Osteoblast (primary cell): ENCODE data around the gene KCNH5. TPM values are rescaled to one million over a fixed set of nuclear protein-coding genes. Genes with fewer than 3 reads are reported as not detected.

Source experiments
- DNase-seq: peaks from one replicate; pipeline ENCODE4 v3.0.0; 2011; ENCODE audit warnings: low spot score, mixed read lengths; ENCODE audit not compliant: insufficient read length; ENCODE audit errors: missing footprints
- H2AFZ ChIP-seq: 2 replicates; pipeline ENCODE4 v1.6.0; 2011; ENCODE audit warnings: mild to moderate bottlenecking, low read length
- H3K27ac ChIP-seq: 2 replicates; pipeline ENCODE4 v1.5.1; 2011; ENCODE audit warnings: mild to moderate bottlenecking, low read depth, low read length, moderate library complexity
- H3K27me3 ChIP-seq: 2 replicates; pipeline ENCODE4 v1.6.0; 2012; ENCODE audit warnings: mild to moderate bottlenecking, control low read depth, inconsistent platforms, low read length, moderate library complexity; ENCODE audit not compliant: insufficient read depth
- H3K36me3 ChIP-seq: 2 replicates; pipeline ENCODE4 v1.5.1; 2011; ENCODE audit warnings: mild to moderate bottlenecking, low read length, control low read depth, moderate library complexity; ENCODE audit not compliant: insufficient read depth
- H3K4me1 ChIP-seq: 2 replicates; pipeline ENCODE4 v1.5.1; 2011; ENCODE audit warnings: mild to moderate bottlenecking, low read length, control low read depth, moderate library complexity; ENCODE audit not compliant: insufficient read depth
- H3K4me2 ChIP-seq: 2 replicates; pipeline ENCODE4 v1.6.0; 2011; ENCODE audit warnings: mild to moderate bottlenecking, low read length; ENCODE audit not compliant: insufficient read depth
- H3K4me3 ChIP-seq: fragments of 200-600 bp; sonication (generic); 3 replicates; pipeline ENCODE4 v1.5.1; 2012; ENCODE audit warnings: mild to moderate bottlenecking, low read length, inconsistent platforms; ENCODE audit not compliant: insufficient read depth
- H3K79me2 ChIP-seq: 2 replicates; pipeline ENCODE4 v1.6.0; 2012; ENCODE audit warnings: mild to moderate bottlenecking, low read length, control low read depth, inconsistent platforms; ENCODE audit not compliant: insufficient read depth
- H3K9me3 ChIP-seq: 2 replicates; pipeline ENCODE4 v1.5.1; 2011; ENCODE audit warnings: low read depth, low read length, control low read depth
- H4K20me1 ChIP-seq: 2 replicates; pipeline ENCODE4 v1.6.0; 2012; ENCODE audit warnings: mild to moderate bottlenecking, low read length, control low read depth; ENCODE audit not compliant: insufficient read depth
- total RNA-seq: library from RNA; depleted of rRNA; stranded (reverse); fragments of >200 nt; gene quantifications from 2 replicates; pipeline ENCODE4 v1.2.3, GENCODE V29; 2012
- TF ChIP-seq, protein P1 (sequence below): IDR thresholded peaks from 2 replicates; pipeline ENCODE4 v1.5.1; 2011; ENCODE audit warnings: mild to moderate bottlenecking, low read depth, low read length, moderate library complexity; ENCODE audit errors: extremely low read depth

Gene KCNH5
- total RNA-seq, 1 donor, result not detected

DNA sequence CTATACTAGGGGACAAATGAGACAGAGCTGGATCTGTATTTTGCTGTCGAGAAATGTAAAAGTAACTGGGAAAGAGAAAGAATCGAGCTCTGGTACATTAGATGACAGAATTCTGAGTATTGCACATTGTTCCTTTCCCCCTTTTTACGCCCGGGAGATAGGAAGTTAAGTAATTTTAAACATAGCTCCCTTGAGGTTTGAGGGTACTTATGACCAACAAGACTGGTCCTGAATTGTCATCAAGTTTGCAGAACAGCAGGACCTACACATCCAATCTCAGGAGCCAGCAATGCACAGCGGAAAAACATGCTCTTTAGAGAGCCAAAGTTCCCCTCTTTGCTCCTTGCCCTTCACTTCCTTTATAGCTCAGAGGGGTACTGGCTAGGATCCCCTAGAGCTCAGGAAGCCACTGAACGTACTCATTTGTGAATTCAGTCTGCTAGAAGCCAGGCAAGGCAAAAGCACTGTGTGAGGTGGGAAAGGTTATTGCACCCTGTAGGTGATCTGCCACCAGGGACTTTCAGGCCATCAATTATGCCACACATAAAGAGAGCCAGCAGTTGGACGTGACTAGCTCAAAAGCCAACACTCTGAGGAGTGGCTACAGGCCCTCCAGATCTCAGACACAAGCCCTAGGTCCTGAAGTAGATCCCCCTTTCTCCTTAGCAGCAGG, 333.8 kb downstream of the KCNH5 start:
- H4K20me1 ChIP-seq, result no peaks in the 10 kb centered on the region
- no peaks in the 10 kb centered on the region for H3K9me3 ChIP-seq
- H3K79me2 ChIP-seq, result no peaks in the 10 kb centered on the region
- H3K4me1 ChIP-seq, result no peaks in the 10 kb centered on the region
- no peaks in the 10 kb centered on the region for H3K36me3 ChIP-seq
- H3K27ac ChIP-seq, result no peak overlapping the region
- DNase-seq, result no peak
- H3K4me3 ChIP-seq, result no peak overlapping the region
- no peak overlapping the region for H2AFZ ChIP-seq
- H3K27me3 ChIP-seq, result no peaks in the 10 kb centered on the region
- TF ChIP-seq, protein P1, sequence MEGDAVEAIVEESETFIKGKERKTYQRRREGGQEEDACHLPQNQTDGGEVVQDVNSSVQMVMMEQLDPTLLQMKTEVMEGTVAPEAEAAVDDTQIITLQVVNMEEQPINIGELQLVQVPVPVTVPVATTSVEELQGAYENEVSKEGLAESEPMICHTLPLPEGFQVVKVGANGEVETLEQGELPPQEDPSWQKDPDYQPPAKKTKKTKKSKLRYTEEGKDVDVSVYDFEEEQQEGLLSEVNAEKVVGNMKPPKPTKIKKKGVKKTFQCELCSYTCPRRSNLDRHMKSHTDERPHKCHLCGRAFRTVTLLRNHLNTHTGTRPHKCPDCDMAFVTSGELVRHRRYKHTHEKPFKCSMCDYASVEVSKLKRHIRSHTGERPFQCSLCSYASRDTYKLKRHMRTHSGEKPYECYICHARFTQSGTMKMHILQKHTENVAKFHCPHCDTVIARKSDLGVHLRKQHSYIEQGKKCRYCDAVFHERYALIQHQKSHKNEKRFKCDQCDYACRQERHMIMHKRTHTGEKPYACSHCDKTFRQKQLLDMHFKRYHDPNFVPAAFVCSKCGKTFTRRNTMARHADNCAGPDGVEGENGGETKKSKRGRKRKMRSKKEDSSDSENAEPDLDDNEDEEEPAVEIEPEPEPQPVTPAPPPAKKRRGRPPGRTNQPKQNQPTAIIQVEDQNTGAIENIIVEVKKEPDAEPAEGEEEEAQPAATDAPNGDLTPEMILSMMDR, result no peak
- H3K4me2 ChIP-seq, result no peak overlapping the region

DNA sequence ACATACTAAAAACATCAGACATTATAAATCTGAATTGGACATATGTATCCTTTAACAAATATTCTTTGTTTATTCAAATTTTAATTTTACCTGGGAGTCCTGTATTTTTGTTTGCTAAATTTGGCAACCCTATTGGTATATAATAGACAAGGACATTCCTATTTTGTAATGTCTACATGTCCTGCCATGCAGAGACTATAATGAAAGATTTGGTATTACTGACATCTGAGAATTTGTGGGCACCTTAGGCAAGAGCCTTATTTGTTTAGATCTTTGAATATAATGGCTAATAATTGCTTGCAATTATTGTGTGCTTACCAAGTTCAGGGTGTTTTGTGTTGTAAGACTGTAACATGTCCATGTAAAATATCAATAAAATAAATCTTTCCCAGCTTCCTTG, 334.4 kb downstream of the KCNH5 start:
- Histone ChIP-seq H3K4me3 (no peak overlapping the region), H3K27me3 (no peaks in the 10 kb centered on the region), H3K27ac (no peak overlapping the region), H3K79me2 (no peaks in the 10 kb centered on the region), H3K36me3 (no peaks in the 10 kb centered on the region), H3K9me3 (no peaks in the 10 kb centered on the region), H4K20me1 (no peaks in the 10 kb centered on the region), H3K4me1 (no peaks in the 10 kb centered on the region), H2AFZ (no peak overlapping the region), H3K4me2 (no peak overlapping the region)
- TF ChIP-seq, protein P1, result no peak
- no peak for DNase-seq

DNA sequence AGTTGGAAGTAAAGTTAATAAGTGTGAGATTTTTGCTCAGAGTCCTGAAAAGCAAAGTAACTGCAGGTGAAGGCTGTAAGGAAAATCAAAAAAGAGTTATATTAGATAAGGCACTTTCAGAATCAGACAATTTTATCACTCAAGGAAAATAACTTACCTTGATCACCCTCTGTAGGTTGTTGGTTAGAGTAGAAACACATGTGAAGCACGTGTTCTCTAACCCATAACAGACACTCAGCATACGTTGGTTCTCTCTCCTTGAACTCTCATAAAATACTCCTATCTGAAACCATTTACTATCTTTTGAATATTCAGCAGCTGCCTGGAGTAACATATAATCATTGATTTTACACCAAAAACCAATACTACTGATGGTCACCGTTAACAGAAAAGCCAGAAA, 335.5 kb downstream of the KCNH5 start:
- TF ChIP-seq, protein P1, result no peak
- no peaks in the 10 kb centered on the region for H3K79me2 ChIP-seq
- no peaks in the 10 kb centered on the region for H3K27me3 ChIP-seq
- H2AFZ ChIP-seq, result no peak overlapping the region
- no peaks in the 10 kb centered on the region for H3K36me3 ChIP-seq
- peak; percentile 17 for DNase-seq
- H3K4me2 ChIP-seq, result no peak overlapping the region
- H3K4me3 ChIP-seq, result no peak overlapping the region
- no peaks in the 10 kb centered on the region for H3K4me1 ChIP-seq
- H4K20me1 ChIP-seq, result no peaks in the 10 kb centered on the region
- H3K9me3 ChIP-seq, result no peaks in the 10 kb centered on the region
- no peak overlapping the region for H3K27ac ChIP-seq

DNA sequence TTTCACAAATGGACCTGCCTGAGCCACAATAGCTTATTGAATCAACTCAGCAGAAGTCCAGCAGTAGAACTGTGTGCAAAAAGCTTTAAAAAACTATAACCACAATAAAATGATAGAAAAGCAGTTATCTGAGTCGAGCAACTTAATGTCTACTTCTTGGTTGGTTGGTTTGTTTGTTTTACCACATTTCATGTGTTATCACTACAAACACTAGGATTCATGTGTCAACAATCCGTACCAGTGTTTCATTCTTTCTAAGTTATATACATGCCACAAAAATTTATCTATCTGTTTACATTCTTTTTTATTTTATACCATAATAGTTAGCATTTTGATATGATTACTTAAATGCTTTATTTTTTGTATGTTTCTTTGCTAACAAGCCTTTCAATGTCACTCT, 339.0 kb downstream of the KCNH5 start:
- H4K20me1 ChIP-seq, result no peaks in the 10 kb centered on the region
- no peak for DNase-seq
- H3K4me2 ChIP-seq, result no peak overlapping the region
- no peaks in the 10 kb centered on the region for H3K79me2 ChIP-seq
- no peaks in the 10 kb centered on the region for H3K36me3 ChIP-seq
- H3K9me3 ChIP-seq, result no peaks in the 10 kb centered on the region
- H3K27ac ChIP-seq, result no peak overlapping the region
- no peaks in the 10 kb centered on the region for H3K27me3 ChIP-seq
- H3K4me3 ChIP-seq, result no peak overlapping the region
- H2AFZ ChIP-seq, result no peak overlapping the region
- TF ChIP-seq, protein P1, result no peak
- no peaks in the 10 kb centered on the region for H3K4me1 ChIP-seq
